Activated naive CD4-positive, alpha-beta T cell treated with anti-CD3 and anti-CD28 coated beads, Interleukin-2, amount 50 U/mL, for 72 hours (primary cell): Measurements from ENCODE around the gene PRRC2B. TPM values are rescaled to one million over a fixed set of nuclear protein-coding genes. Genes with fewer than 3 reads are reported as not detected.
"Not testable (repeated sequence)": the region's sequence is repeated elsewhere in the genome, so short reads cannot be mapped to it uniquely, and the experiment has no call there.

Experiments used
- ATAC-seq, 2 donors: fragments of 150-1000 bp; cut with Tn5 transposase; 2 replicates each; pipeline ENCODE4 v1.10.0; 2021; ENCODE audit warnings: mild to moderate bottlenecking in 2 of 2, moderate library complexity in 2 of 2
- DNase-seq, 2 donors: peaks; one replicate each; pipeline ENCODE4 v3.0.0; 2021 to 2022; ENCODE audit warnings: low spot score in 2 of 2
- H3K27ac Mint-ChIP-seq, 2 donors: one replicate each; pipeline ENCODE4 v1.8.0; 2022; ENCODE audit warnings: mild to moderate bottlenecking in 2 of 2, mixed read lengths in 2 of 2
- H3K36me3 Mint-ChIP-seq, 2 donors: one replicate each; pipeline ENCODE4 v1.8.0; 2022; ENCODE audit warnings: mixed read lengths in 2 of 2
- H3K9me3 Mint-ChIP-seq, 2 donors: one replicate each; pipeline ENCODE4 v1.8.0; 2022; ENCODE audit warnings: mixed read lengths in 2 of 2
- total RNA-seq, 2 donors: library from RNA; stranded (reverse); gene quantifications; one replicate each; pipeline ENCODE4 v1.2.3, GENCODE V29; 2022

Gene PRRC2B
- 100 to 1,000 TPM; 138 to 160 TPM for total RNA-seq

GRCh38 chr9:131393622-131394463 lies at the start of gene PRRC2B:
TSS of gene PRRC2B (plus strand) at chr9:131394086. CDS start at chr9:131430145, 36,059 bp downstream.
- ATAC-seq (peak; percentile 32 to 61), DNase-seq (peak; percentile 74 to 92)
- peaks cover 8 to 11% of the 10 kb centered on the region in 2 donors for H3K36me3 Mint-ChIP-seq
- H3K27ac Mint-ChIP-seq, result peak within 1 kb of the TSS; percentile 94 to 97
- no peaks in the 10 kb centered on the region for H3K9me3 Mint-ChIP-seq

GRCh38 chr9:131344931-131345535 lies 48.9 kb upstream of the PRRC2B start:
- not testable (repeated sequence) for H3K27ac Mint-ChIP-seq, H3K36me3 Mint-ChIP-seq, DNase-seq, H3K9me3 Mint-ChIP-seq, ATAC-seq

GRCh38 chr9:131346559-131346958 lies 47.3 kb upstream of the PRRC2B start:
- Mint-ChIP-seq H3K36me3 (no peaks in the 10 kb centered on the region), H3K9me3 (no peaks in the 10 kb centered on the region), H3K27ac (no peak overlapping the region)
- no peak for DNase-seq
- ATAC-seq, result no peak

- DNase-seq (no peak), ATAC-seq (no peak)
- Mint-ChIP-seq H3K36me3 (no peaks in the 10 kb centered on the region), H3K9me3 (no peaks in the 10 kb centered on the region), H3K27ac (no peak overlapping the region)
Observed at GRCh38 chr9:131347376-131348020, 46.4 kb upstream of the PRRC2B start.

- no peaks in the 10 kb centered on the region for H3K36me3 Mint-ChIP-seq
- ATAC-seq (no peak), DNase-seq (no peak)
- H3K27ac Mint-ChIP-seq, result no peak overlapping the region
- H3K9me3 Mint-ChIP-seq, result no peaks in the 10 kb centered on the region
Observed at GRCh38 chr9:131348631-131349521, 45.0 kb upstream of the PRRC2B start.

GRCh38 chr9:131349522-131349880 lies 44.4 kb upstream of the PRRC2B start:
- no peaks in the 10 kb centered on the region for H3K9me3 Mint-ChIP-seq
- no peak for DNase-seq
- no peak for ATAC-seq
- H3K36me3 Mint-ChIP-seq, result no peaks in the 10 kb centered on the region
- H3K27ac Mint-ChIP-seq, result peak overlapping the region; percentile 38 to 77

- H3K9me3 Mint-ChIP-seq, result no peaks in the 10 kb centered on the region
- H3K27ac Mint-ChIP-seq, result peak overlapping the region; percentile 38 to 77
- H3K36me3 Mint-ChIP-seq, result no peaks in the 10 kb centered on the region
- DNase-seq (peak; percentile 85 to 88), ATAC-seq (peak; percentile 98 to 99)
Observed at GRCh38 chr9:131349881-131350563, 43.9 kb upstream of the PRRC2B start.

GRCh38 chr9:131356479-131356878 lies 37.4 kb upstream of the PRRC2B start:
- not testable (repeated sequence) for DNase-seq, ATAC-seq, H3K9me3 Mint-ChIP-seq, H3K27ac Mint-ChIP-seq, H3K36me3 Mint-ChIP-seq

GRCh38 chr9:131358556-131358955 lies 35.3 kb upstream of the PRRC2B start:
- ATAC-seq, result peak in 1 of 2 donors; percentile 26
- DNase-seq, result no peak
- no peaks in the 10 kb centered on the region for H3K9me3 Mint-ChIP-seq
- peak overlapping the region in 1 of 2 donors; percentile 74 for H3K27ac Mint-ChIP-seq
- no peaks in the 10 kb centered on the region for H3K36me3 Mint-ChIP-seq

- Mint-ChIP-seq H3K9me3 (no peaks in the 10 kb centered on the region), H3K27ac (peak overlapping the region; percentile 56 to 89), H3K36me3 (no peaks in the 10 kb centered on the region)
- DNase-seq (peak in 1 of 2 donors; percentile 26), ATAC-seq (peak; percentile 18 to 51)
Observed at GRCh38 chr9:131361202-131361833, 32.6 kb upstream of the PRRC2B start.

GRCh38 chr9:131365546-131365945 lies 28.3 kb upstream of the PRRC2B start:
- Mint-ChIP-seq H3K9me3 (no peaks in the 10 kb centered on the region), H3K27ac (peak overlapping the region in 1 of 2 donors; percentile 25), H3K36me3 (no peaks in the 10 kb centered on the region)
- ATAC-seq (no peak), DNase-seq (no peak)

GRCh38 chr9:131366761-131367401 lies 27.0 kb upstream of the PRRC2B start:
- no peak overlapping the region for H3K27ac Mint-ChIP-seq
- H3K36me3 Mint-ChIP-seq, result no peaks in the 10 kb centered on the region
- H3K9me3 Mint-ChIP-seq, result no peaks in the 10 kb centered on the region
- DNase-seq (no peak), ATAC-seq (no peak)

- ATAC-seq, result no peak
- Mint-ChIP-seq H3K36me3 (no peaks in the 10 kb centered on the region), H3K27ac (no peak overlapping the region), H3K9me3 (no peaks in the 10 kb centered on the region)
- DNase-seq, result no peak
Observed at GRCh38 chr9:131367450-131367849, 26.4 kb upstream of the PRRC2B start.

GRCh38 chr9:131370638-131371037 lies 23.2 kb upstream of the PRRC2B start:
- H3K9me3 Mint-ChIP-seq, result no peaks in the 10 kb centered on the region
- ATAC-seq, result no peak
- H3K36me3 Mint-ChIP-seq, result peaks cover 0 to 4% of the 10 kb centered on the region in 2 donors
- no peak overlapping the region for H3K27ac Mint-ChIP-seq
- no peak for DNase-seq

GRCh38 chr9:131372599-131372973 lies 21.3 kb upstream of the PRRC2B start:
- not testable (repeated sequence) for ATAC-seq, DNase-seq, H3K36me3 Mint-ChIP-seq, H3K9me3 Mint-ChIP-seq
- H3K27ac Mint-ChIP-seq, result peak overlapping the region; percentile 92 to 98
